AG20443 (cell line): ENCODE data around the gene KLHDC8B.
"Not testable (repeated sequence)": the region's sequence is repeated elsewhere in the genome, so short reads cannot be mapped to it uniquely, and the experiment has no call there.

Source experiments
- DNase-seq: peaks from one replicate; pipeline ENCODE4 v3.0.0; 2012; ENCODE audit warnings: low spot score, mixed read lengths

The KLHDC8B gene

DNA sequence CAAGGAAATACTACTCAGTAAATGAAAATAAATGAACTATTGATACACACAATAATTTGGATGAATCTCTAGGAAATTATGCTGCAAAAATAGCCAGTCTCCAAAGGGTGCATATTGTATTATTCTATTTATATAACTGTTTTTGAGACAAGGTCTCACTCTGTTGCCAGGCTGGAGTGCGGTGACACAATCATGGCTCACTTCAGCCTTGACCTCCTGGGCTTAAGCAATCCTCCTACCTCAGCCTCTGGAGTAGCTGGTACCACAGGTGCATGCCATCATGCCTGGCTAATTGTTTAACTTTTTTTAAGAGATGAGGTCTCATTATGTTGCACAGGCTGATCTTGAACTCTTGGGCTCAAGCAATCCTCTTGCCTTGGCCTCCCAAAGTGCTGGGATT is 12.5 kb downstream of the KLHDC8B start:
- no peak for DNase-seq

DNA sequence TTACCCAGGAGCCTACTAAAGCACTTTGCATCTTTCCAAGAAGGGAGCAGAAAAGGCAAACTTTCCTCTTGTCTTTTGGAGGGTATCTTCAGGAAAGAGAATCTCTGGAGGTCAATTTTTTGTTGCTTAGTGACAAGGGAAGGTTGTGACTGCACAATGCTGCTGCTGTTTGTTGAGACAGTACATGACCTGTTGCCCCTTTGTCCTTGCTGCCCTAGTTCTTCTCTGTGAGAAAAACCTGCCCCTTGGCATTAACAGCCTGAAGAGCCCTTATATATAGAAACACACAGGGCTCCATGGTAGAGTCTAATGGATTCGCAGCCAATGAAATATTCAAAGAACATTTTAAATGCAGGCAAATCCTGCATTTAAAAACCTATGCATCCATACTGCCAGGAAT is 20.3 kb downstream of the KLHDC8B start:
- DNase-seq = no peak

DNA sequence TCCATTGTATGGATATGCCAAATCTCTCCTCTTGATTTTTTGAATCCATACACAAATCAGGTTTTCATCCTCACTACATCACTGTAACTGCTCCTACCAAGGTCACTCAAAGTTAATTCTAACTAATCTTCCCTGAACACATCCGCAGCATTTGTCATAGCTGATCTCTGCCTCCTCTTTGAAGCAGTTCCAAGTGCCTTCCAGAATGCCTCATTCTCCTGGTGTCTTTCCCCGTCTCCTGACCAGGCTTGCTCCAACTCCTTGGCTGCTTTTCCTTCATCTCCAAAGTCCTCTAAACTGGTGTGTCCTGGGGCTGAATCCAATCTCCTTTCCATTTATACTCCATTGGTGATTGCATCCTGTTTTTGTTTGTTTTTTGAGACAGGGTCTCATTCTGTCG is 26.8 kb downstream of the KLHDC8B start:
- DNase-seq = no peak

DNA sequence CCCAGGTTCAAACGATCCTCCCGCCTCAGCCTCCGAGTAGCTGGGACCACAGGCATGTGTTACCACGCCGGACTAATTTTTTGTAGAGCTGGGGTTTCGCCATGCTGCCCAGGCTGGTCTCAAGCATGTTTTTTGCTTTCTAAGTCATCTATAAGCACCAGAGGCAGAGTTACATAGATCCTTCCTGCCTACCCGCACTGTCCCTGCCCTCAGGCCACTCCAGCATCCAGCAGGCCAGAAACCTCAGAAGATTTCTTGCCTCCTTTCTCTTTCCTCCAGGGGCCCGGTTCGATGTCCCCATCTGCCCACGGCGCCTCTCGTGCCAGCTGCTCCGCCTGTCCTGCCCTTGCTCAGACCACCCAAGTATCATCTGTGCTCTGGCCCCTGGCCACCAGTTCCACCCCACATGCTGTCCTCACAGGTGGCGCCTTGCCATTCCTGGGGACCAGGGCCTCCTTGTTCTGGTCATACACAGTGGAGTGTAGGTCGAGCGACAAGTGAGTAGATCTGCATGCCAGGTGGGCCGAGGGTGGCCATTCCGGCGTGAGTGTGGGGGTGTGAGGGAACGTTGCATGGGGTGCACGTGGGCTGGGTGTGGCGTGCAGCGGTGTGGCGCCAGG is 27.3 kb downstream of the KLHDC8B start:
- peak; percentile 12 for DNase-seq

DNA sequence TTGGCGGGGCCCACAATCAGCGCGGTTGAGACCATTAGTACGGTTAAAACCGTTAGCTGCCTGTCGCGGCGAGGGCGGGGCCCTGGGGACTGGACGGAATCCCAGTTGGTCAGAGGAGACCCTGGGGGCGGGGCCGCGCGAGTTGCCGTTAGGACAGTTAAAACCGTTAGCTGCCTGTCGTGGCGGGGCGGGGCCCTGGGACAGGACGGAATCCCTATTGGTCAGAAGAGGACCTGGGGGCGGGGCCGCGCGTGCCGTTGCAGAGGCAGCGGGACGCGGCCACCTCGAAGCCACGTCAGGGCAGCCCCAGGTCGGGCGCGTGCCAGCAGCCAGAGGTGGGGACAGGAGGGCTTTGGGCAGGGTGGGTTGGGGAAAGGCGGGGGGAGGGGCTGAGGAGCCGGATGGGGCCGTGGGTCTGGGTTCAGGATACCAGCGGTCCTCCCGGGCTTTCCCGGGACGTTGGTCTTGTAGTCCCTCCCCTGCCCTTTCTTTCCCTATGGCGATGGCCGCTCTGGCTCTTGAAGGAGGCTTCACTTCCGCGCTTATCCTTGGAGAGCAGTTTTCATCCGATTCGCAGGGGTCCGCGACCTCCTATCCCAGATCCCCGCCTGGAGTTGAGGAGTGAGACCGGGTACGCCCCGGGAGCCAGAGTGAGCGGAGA is 28.0 kb downstream of the KLHDC8B start:
- DNase-seq = peak; percentile 92

DNA sequence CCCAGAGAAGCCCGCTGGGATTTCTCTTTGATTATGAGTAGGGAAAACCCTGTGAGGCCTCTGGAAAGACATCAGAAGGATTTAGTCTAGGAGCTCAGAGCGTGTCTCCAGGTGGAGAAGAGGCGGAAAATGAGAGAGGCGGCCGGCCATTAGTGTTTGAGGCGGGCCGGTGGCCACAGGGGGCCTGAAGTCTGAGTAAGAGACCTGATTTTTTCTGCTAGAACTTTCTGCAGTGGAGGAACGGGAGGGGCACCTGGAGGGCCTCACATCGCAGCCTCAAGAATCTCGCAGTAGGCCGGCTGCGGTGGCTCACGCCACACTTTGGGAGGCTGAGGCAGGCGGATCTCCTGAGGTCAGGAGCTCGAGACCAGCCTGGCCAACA is 28.5 kb downstream of the KLHDC8B start:
- no peak for DNase-seq

DNA sequence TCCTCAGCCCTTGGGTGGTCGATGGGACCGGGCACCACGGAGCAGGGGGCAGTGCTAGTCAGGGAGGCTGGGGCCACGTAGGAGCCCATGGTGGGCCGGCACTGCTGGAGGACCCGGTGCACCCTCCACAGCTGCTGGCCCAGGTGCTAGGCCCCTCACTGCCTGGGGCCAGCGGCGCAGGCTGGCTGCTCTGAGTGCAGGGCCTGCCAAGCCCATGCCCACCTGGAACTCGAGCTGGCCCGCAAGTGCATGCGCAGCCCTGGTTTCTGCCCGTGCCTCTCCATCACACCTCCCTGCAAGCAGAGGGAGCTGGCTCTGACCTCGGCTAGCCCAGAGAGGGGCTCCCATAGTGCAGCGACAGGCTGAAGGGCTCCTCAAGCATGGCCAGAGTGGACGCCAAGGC is 42.1 kb downstream of the KLHDC8B start:
- DNase-seq = no peak

DNA sequence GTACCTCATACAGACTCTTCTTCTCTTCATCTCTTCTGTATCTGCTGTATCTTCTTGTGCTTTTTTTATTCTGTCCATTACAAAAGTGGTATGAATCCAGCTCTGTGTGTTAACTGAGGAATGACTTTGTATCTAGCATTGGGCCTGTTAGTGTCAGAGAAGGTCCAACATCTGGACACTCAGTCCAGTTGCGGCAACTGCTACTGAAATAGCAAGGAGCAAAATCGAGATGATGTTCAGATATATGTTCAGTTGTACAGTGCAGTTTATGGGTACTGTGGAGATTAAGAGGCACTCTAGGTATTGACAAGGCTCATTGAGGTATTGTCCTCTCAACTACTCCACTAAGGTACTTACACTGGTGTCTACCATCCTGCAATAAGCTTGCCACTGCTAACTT is 42.6 kb downstream of the KLHDC8B start:
- DNase-seq = no peak

DNA sequence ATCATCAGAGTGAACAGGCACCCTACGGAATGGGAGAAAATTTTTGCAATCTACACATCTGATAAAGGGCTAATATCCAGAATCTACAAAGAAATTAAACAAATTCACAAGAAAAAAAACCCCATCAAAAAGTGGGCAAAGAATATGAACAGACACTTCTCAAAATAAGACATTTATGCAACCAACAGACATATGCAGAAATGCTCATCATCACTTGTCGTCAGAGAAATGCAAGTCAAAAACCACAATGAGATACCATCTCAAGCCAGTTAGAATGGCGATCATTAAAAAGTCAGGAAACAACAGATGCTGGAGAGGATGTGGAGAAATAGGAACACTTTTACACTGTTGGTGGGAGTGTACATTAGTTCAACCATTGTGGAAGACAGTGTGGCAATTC is 45.3 kb downstream of the KLHDC8B start:
- DNase-seq = not testable (repeated sequence)

DNA sequence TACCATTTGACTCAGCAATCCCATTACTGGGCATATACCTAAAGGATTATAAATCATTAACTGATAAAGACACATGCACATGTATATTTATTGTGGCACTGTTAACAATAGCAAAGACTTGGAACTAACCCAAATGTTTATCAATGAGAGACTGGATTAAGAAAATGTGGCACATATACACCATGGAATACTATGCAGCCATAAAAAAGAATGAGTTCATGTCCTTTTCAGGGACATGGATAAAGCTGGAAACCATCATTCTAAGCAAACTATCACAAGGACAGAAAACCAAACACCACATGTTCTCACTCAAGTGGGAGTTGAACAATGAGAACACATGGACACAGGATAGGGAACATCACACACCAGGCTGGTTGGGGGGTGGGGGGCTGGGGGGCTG is 45.7 kb downstream of the KLHDC8B start:
- not testable (repeated sequence) for DNase-seq

DNA sequence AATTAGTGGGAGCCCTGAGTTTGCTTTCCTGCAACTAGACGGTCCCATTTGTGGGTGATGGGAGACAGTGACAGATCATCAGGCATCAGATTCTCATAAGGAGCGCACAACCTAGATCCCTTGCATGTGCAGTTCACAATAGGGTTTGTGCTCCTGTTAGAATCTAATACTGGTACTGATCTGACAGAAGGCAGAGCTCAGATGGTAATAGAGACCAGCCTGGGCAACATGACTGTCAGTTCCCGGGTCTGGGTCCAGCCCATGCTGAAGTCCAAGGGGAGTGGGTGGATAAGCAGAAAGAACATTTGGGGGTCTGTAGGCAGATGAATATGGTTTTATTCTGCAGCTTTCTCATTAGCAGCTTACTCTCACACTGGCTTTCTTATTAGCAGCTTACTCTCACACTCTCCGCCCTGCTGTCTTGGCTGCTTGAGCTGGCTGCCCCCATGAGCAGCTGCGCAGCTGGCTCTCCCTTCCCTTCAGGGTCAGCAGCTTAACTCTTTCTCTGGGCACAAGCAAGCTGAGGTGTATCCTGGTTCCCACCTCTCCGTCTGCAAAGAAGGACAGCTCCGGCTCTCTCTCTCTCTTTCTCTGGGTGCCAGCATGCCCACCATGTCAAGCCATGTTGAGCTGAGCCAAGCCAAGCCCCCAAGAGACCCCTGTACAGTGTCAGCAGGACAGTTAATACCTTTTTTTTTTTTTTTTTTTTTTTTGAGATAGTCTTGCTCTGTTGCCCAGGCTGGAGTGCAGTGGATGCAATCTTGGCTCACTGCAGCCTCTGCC is 46.5 kb downstream of the KLHDC8B start:
- no peak for DNase-seq

DNA sequence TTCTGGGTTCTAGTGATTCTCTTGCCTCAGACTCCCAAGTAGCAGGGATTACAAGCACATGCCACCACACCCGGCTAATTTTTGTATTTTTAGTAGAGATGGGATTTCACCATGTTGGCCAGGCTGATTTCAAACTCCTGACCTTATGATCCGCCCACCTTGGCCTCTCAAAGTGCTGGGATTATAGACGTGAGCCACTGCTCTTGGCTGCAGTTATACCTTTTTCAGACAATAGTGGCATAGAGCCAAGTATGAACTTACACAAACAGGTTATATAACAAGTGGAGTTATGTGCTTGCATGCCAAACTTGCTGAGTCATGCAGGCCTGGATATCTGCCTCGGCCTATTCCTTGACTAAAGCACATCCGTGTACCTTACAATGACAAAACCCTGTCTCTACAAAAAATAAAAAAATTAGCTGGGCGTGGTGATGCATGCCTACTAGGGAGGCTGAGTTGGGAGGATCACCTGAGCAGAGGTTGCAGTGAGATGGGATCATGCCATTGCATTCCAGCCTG is 47.1 kb downstream of the KLHDC8B start:
- peak; percentile 47 for DNase-seq

DNA sequence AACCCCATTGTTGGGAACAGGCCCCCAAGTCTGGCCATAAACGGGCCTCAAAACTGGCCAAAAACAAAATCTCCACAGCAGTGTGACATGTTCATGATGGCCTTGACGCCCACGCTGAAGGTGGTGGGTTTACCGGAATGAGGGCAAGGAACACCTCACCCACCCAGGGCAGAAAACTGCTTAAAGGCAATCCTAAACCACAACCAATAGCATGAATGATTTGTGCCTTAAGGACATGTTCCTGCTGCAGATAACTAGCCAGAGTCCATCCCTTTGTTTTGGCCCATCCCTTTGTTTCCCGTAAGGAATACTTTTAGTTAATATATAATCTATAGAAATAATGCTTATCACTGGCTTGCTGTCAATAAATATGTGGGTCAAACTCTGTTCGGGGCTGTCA is 47.7 kb downstream of the KLHDC8B start:
- DNase-seq = no peak

DNA sequence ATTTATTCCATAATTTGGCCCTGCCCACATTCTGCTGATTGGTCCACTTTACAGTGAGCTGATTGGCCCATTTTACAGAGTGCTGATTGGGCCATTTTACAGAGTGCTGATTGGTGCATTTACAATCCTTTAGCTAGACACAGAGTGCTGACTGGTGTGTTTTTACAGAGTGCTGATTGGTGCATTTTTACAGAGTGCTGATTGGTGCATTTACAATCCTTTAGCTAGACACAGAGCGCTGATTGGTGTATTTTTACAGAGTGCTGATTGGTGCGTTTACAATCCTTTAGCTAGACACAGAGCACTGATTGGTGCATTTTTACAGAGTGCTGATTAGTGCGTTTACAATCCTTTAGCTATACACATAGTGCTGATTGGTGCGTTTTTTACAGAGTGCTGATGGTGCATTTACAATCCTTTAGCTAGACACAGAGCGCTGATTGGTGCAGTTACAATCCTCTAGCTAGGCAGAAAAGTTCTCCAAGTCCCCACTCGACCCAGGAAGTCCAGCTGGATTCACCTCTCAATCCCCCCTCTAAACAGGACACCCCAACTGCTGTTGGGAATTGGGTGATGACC is 49.7 kb downstream of the KLHDC8B start:
- DNase-seq = not testable (repeated sequence)

DNA sequence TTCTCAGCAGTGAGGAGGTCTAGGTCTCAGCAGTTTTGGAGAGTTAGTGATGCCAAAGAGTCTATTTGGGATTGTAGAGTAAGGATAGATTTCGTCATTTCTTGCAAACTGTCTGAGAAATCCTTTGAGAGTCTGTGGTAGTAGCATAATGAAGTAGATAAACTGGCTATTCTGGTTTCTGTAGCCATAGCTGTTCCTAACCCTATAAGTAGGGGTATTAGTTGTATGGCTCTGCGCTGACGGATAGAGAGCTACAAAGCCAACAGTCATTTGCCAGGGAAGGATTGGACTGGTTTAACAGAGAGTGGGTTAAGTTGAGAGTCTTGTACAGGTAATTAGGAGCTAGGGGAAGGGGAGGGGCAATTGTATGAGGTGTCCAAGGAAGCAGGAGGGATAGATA is 50.6 kb downstream of the KLHDC8B start:
- DNase-seq = no peak
